GM12892 (cell line): ENCODE data around the gene C21orf58.

ENCODE experiments used
- POLR2A ChIP-seq: IDR thresholded peaks from 2 replicates; pipeline ENCODE4 v1.6.1; 2011; ENCODE audit warnings: low read depth, low read length, control low read depth
- POLR2AphosphoS5 ChIP-seq: IDR thresholded peaks from 2 replicates; pipeline ENCODE4 v1.6.1; 2011; ENCODE audit warnings: low read depth, low read length, control low read depth
- TAF1 ChIP-seq: IDR thresholded peaks from 2 replicates; pipeline ENCODE4 v1.6.1; 2011; ENCODE audit warnings: low read depth, mild to moderate bottlenecking, control low read depth, low read length, borderline replicate concordance

GRCh38 chr21:46356494-46357334 lies 33.0 kb upstream of the C21orf58 start:
- TF ChIP-seq POLR2AphosphoS5 (no peak), POLR2A (no peak), TAF1 (no peak)
